Vagina (tissue), 2 donors: ENCODE data around the gene ADI1. TPM values are rescaled to one million over a fixed set of nuclear protein-coding genes. Genes with fewer than 3 reads are reported as not detected.
"Not testable (repeated sequence)": the region's sequence is repeated elsewhere in the genome, so short reads cannot be mapped to it uniquely, and the experiment has no call there.

Source experiments
- DNase-seq, 2 donors: peaks; one replicate each; pipeline ENCODE4 v3.0.0-alpha.2; 2017; ENCODE audit errors: extremely low spot score in 2 of 2
- H3K27ac ChIP-seq: fragments of 200-600 bp; sonication (generic); one replicate; pipeline ENCODE4 v1.5.1; 2019
- H3K27me3 ChIP-seq: fragments of 200-600 bp; sonication (generic); one replicate; pipeline ENCODE4 v1.5.1; 2019
- H3K36me3 ChIP-seq, 2 donors: fragments of 200-600 bp; sonication (generic); one replicate each; pipeline ENCODE4 v1.5.1; 2017 to 2019
- H3K4me1 ChIP-seq: fragments of 200-600 bp; sonication (generic); one replicate; pipeline ENCODE4 v1.5.1; 2019
- H3K4me3 ChIP-seq, 2 donors: fragments of 200-600 bp; sonication (generic); 1 replicate in 1 of 2; 2 replicates in 1 of 2; pipeline ENCODE4 v1.5.1; 2016 to 2019
- H3K9me3 ChIP-seq: fragments of 200-600 bp; sonication (generic); one replicate; pipeline ENCODE4 v1.5.1; 2019
- POLR2A ChIP-seq, 2 donors: fragments of 450-650 bp; IDR thresholded peaks; one replicate each; pipeline ENCODE4 v1.6.1; 2017; ENCODE audit warnings: antibody characterized with exemption in 2 of 2, mild to moderate bottlenecking in 2 of 2, moderate library complexity in 2 of 2
- POLR2AphosphoS5 ChIP-seq, 2 donors: sonication (generic); formaldehyde crosslinking; IDR thresholded peaks; one replicate each; pipeline ENCODE4 v1.9.0; 2017; ENCODE audit warnings: antibody characterized with exemption in 2 of 2, mild to moderate bottlenecking in 2 of 2, low read depth in 1 of 2; ENCODE audit not compliant: insufficient read depth in 1 of 2
- intact Hi-C: fragments of 100-400 bp; cut with DNase I; formaldehyde crosslinking; loops from one replicate; pipeline ENCODE4 v1.15.1; 2023
- total RNA-seq: library from RNA; depleted of rRNA; stranded (reverse); fragments of >200 nt; gene quantifications from one replicate; pipeline ENCODE4 v1.2.3, GENCODE V29; 2016
- TF ChIP-seq, protein P1 (sequence below), 3 experiments: fragments of 450-650 bp in 2 of 3; fragments of 200-600 bp in 1 of 3; sonication (generic) in 1 of 3; IDR thresholded peaks; one replicate each; pipeline ENCODE4 v1.5.1; 2017 to 2019; ENCODE audit warnings: antibody characterized with exemption in 3 of 3, mild to moderate bottlenecking in 2 of 3, moderate library complexity in 2 of 3

Gene ADI1
- total RNA-seq, 1 donor from 2014 or later: 26.3 TPM

DNA sequence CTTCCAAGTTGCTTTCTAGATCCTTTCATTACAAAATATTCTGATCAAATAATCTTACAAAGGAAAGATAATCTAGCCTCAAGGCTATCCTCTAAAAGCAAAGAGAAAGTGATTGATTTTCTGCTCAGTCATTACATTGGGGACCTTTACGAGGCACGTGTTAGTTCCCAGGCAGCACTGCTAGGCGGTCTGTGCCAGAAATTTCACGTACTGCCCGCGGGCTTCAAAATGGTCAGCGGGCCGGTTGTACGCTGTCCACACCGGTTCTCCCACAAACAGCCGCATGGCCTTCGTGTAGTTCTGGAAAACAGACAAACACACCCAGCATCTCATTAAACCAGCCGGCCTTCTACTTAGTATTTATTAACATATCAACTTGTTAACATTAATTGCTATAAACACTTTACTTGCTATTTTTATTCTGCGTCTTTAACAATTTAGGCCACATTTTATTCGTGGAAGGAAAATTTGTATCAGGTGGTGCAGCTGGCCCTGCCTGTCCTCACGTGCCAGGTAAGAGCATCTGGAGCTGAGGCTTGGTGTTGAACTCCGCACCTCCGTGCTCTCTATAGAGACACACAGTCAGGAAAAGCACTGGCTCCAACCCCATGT is 20.4 kb downstream of the ADI1 start:
- Histone ChIP-seq H3K36me3 (peaks cover 0 to 62% of the 10 kb centered on the region in 2 donors), H3K9me3 (no peaks in the 10 kb centered on the region), H3K4me3 (no peak overlapping the region), H3K27me3 (no peaks in the 10 kb centered on the region), H3K4me1 (no peaks in the 10 kb centered on the region), H3K27ac (no peak overlapping the region)
- intact Hi-C loops: no loop called here
- TF ChIP-seq POLR2A (IDR thresholded peaks at IDR 0.05) (no peak), POLR2AphosphoS5 (IDR thresholded peaks at IDR 0.05; ENCODE audit: insufficient read depth in 1 of 2, low read depth in 1 of 2) (no peak)
- TF ChIP-seq, protein P1, sequence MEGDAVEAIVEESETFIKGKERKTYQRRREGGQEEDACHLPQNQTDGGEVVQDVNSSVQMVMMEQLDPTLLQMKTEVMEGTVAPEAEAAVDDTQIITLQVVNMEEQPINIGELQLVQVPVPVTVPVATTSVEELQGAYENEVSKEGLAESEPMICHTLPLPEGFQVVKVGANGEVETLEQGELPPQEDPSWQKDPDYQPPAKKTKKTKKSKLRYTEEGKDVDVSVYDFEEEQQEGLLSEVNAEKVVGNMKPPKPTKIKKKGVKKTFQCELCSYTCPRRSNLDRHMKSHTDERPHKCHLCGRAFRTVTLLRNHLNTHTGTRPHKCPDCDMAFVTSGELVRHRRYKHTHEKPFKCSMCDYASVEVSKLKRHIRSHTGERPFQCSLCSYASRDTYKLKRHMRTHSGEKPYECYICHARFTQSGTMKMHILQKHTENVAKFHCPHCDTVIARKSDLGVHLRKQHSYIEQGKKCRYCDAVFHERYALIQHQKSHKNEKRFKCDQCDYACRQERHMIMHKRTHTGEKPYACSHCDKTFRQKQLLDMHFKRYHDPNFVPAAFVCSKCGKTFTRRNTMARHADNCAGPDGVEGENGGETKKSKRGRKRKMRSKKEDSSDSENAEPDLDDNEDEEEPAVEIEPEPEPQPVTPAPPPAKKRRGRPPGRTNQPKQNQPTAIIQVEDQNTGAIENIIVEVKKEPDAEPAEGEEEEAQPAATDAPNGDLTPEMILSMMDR (IDR thresholded peaks at IDR 0.05): no peak
- DNase-seq: no peak

DNA sequence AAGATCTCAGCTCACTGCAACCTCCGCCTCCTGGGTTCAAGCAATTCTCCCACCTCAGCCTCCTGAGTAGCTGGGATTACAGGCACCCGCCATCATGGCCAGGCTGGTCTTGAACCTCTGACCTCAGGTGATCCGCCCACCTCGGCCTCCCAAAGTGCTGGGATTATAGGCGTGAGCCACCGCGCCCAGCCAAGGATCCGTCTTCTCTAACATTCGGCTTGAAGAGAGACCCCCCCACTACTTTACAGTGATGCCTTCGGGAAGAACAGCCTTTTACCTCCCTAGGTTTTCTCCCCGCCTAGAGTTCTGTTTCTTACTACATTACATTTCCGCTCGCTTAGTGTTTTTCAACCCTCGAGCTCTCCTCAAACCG is 22.6 kb downstream of the ADI1 start:
- H3K36me3 ChIP-seq: peaks cover 0 to 52% of the 10 kb centered on the region in 2 donors
- H3K9me3 ChIP-seq, H3K4me1 ChIP-seq, H3K4me3 ChIP-seq, H3K27me3 ChIP-seq, H3K27ac ChIP-seq, intact Hi-C loops, DNase-seq: not testable (repeated sequence)

DNA sequence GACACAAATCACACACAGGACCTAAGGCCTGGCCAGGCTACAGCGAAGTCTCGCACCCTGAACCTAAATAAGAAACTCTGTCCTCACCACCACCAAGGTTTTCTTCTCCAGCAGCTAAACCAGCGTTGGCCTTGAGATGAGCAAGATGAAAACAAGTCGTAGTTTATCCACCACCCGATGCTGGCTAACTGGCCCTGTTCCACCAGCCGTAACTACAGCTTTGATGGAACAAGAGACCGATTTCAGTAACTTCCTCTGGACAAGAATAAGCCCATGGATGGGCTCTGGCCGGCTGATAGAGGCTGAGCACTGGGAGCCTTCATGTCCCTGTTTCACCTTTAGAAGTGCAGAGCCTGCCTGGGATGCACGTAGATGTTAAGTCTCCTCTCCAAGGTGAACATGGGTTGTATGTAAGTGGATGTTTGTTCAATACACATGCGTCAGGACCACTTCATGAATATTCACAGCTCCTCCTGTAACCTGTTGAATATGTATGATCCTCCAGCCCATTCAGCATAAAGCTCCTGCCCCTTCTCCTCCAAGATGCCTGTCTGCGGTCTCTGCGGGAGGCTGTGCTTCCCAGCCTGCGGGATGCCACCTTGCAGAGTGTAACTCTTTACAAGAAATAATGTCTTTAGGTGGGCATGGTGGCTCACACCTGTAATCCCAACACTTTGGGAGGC is 24.2 kb downstream of the ADI1 start:
- H3K9me3 ChIP-seq: no peaks in the 10 kb centered on the region
- intact Hi-C loops: no loop called here
- H3K27me3 ChIP-seq: no peaks in the 10 kb centered on the region
- H3K4me3 ChIP-seq: no peak overlapping the region
- no peak for TF ChIP-seq POLR2A (IDR thresholded peaks at IDR 0.05)
- TF ChIP-seq, protein P1 (IDR thresholded peaks at IDR 0.05): no peak
- no peak for TF ChIP-seq POLR2AphosphoS5 (IDR thresholded peaks at IDR 0.05; ENCODE audit: insufficient read depth in 1 of 2, low read depth in 1 of 2)
- H3K36me3 ChIP-seq: peaks cover 0 to 45% of the 10 kb centered on the region in 2 donors
- DNase-seq: no peak
- no peak overlapping the region for H3K27ac ChIP-seq
- no peaks in the 10 kb centered on the region for H3K4me1 ChIP-seq

DNA sequence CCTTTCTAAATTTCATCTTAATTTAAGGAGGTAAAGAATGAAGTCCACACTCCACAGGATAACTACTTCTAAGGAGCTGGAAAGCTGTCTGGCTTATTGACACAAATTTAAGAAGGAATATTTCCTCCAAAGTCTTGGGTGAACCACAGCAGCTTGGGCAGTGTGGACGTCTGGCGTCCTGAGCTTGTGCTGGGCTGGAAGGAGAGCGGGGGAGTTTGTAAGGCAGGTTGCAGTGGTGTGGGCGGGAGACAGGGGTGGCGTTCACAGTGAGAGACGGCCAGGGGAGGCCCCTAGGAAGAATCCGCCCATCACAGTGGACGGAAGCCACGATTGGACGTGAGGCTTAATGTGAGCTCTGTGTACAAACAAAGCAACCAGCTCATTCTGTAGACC is 25.7 kb downstream of the ADI1 start:
- Histone ChIP-seq H3K9me3 (no peaks in the 10 kb centered on the region), H3K36me3 (peaks cover 0 to 32% of the 10 kb centered on the region in 2 donors), H3K4me1 (no peaks in the 10 kb centered on the region), H3K4me3 (peak overlapping the region; percentile 7 to 18), H3K27ac (peak overlapping the region; percentile 28), H3K27me3 (no peaks in the 10 kb centered on the region)
- no peak for DNase-seq
- intact Hi-C loops: no loop called here
- TF ChIP-seq POLR2AphosphoS5 (IDR thresholded peaks at IDR 0.05; ENCODE audit: insufficient read depth in 1 of 2, low read depth in 1 of 2) (peak; percentile 23), POLR2A (IDR thresholded peaks at IDR 0.05) (no peak)
- TF ChIP-seq, protein P1 (IDR thresholded peaks at IDR 0.05): no peak

DNA sequence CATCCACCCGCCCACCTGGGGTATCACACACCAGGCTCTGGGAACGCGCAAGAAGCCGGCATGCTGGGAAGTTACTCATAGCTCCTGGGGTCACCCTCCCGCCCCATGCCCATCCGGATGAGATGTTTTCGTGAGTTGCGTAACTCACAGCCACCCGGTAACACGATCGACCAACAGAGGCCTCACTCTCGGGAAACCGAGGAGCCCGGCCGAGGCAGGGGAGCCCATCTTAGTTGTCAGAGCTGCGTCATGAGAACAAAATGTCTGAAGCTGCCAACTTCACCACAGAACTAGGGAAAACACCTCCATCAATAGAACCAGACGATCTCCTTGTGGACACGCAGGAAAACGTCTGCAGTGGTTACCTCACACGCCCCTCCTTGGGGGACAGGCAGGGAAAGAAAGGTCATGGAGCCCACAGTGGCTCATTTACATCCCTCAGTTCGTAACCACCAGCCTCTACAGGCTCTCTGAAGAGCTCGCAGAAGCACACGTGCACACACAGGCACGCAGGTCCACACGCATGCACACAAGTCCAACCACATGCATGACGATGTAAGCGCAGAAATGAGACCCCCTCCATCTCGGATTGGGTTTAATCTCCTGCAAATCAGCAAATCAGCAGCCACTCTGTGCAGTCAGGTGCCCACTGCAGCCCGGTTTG is 26.2 kb downstream of the ADI1 start:
- Histone ChIP-seq H3K36me3 (peaks cover 0 to 26% of the 10 kb centered on the region in 2 donors), H3K27ac (peak overlapping the region; percentile 28), H3K4me3 (no peak overlapping the region), H3K9me3 (no peaks in the 10 kb centered on the region), H3K27me3 (no peaks in the 10 kb centered on the region), H3K4me1 (no peaks in the 10 kb centered on the region)
- DNase-seq: no peak
- TF ChIP-seq POLR2AphosphoS5 (IDR thresholded peaks at IDR 0.05; ENCODE audit: insufficient read depth in 1 of 2, low read depth in 1 of 2): peak in 1 of 2 donors; percentile 20
- no peak for TF ChIP-seq POLR2A (IDR thresholded peaks at IDR 0.05)
- intact Hi-C loops: no loop called here

DNA sequence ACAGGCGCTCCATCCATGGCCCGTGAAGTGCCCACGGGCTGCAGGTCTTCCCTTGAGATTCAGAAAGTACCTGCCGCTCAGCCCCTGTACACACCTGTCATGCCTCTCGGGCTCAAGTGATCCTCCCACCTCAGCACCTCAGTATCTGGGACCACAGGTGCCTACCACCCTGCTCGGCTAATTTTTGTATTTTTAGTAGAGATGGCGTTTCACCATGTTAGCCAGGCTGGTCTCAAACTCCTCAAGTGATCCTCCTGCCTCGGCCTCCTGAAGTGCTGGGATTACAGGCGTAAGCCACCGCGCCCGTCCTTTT is 26.9 kb downstream of the ADI1 start:
- H3K4me3 ChIP-seq, H3K27me3 ChIP-seq, intact Hi-C loops, H3K27ac ChIP-seq, H3K9me3 ChIP-seq, H3K4me1 ChIP-seq, DNase-seq: not testable (repeated sequence)
- H3K36me3 ChIP-seq: peaks cover 0 to 20% of the 10 kb centered on the region in 2 donors
